ENCODE results near the gene KCNF1.
"Not testable (repeated sequence)": the region's sequence is repeated elsewhere in the genome, so short reads cannot be mapped to it uniquely, and the experiment has no call there.

KCNF1 gene

DNA sequence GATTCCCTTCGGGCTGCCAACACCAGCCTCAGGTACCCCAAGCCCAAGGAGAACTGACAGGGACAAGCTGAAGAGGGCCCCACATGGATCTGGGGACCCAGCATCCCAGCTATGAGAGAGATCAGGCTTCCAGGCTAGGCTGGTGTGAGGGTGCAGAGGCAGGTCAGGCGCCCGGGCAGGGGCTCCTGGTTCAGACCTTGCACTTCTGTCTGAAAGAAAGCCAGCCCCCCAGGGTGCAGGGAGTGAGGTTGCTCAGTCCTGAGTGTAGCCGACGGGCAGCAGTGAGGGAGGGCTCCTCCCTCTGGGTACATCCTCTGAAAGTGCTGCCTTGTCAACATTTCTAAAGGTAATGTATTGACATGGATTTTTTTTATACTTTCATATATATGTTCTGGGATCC, 33.1 kb downstream of the KCNF1 start:
- DNase-seq (ENCODE audit: low spot score) = no peak

DNA sequence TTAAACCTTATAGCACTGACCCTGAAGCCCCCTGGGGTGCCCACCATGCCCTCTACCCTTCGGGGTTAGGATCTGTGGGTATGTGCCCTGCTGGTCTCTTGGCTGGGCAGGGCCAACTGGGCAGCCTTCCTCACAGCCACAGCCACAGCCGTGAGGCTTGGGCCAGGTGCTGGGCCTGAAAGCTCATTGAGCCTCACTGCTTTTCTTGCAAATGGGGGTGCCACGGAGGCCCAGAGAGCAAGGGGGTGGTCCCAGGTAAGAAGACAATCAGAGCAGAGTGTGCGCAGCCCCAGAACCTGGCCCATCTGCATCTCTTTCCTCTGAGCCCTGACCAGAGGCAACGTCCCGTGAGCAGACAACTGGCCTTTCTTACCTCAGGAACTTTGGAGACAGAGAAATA, 34.7 kb downstream of the KCNF1 start:
- DNase-seq (ENCODE audit: low spot score) = no peak

DNA sequence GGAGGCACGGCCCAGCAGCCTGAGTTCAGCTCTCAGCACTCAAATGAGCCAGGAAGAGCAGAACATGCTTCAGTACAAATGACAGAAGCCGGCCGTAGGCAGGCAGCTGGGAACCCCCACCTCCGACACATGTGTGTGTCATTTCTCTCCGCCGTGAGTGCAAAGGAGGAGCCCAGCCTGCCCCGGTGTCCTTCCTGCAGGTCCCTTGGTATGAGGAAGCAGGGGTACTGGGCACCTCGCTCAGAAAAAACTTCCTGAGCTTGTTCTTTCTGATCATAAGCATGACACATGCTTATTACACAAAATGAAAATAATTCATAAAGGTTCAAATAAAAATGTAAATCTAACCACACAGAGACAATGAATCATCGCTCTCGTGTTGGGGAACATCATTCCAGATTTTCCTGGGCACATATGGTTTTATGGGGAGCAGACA, 35.3 kb downstream of the KCNF1 start:
- DNase-seq (ENCODE audit: low spot score) = peak; percentile 73

DNA sequence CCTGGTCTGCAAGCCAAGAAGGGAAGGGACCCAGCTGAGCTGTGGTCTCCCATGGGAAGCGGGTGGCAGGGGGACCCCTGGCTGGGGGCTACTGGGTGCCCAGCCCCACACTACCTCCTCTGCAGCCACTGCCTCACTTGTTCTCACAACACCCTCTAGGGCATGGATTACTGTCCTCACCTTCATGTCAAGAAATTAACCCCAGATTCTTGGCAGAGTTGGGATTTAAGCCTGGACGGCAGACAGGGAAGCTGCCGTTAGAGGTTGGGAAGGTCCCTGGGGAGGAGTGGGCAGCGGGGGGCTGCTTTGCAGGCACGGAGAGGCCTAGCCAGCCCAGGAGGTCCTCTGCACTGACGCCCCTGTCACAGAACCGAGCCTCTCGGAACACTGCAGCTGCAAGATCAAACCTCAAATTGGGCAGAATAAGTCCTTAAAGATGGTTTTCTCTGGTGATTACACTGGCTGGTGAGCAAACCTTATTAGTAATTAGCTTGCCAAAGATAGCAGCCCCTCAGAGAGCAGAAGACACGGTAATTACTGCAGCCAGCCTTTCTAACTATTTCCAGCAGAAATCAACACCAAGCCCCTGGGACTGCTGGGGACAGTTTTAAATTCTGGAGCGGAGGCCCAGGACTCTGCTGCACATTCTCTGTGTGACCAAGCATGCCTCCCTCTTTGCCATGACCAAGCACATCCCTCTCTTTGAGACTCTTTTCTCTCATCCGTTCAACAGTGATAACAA, 35.9 kb downstream of the KCNF1 start:
- DNase-seq (ENCODE audit: low spot score) = no peak

DNA sequence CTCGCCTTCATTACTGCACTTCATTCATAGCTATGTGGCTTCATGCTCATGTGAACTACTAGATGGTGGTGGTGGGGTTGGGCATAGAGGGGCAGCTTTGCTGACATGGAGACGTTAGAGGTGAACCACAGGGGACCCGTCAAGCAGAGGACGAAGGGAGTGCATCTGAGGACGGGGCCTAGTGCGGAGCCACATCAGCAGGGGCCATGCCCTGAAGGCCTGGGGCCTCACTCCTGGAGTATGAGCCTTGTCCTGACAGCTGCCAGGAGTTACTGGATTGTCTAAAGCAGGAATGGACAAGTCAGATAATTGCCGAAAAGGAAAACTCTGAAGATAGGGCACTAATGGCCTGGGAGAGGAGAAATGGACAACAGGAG, 36.4 kb downstream of the KCNF1 start:
- no peak for DNase-seq (ENCODE audit: low spot score)

DNA sequence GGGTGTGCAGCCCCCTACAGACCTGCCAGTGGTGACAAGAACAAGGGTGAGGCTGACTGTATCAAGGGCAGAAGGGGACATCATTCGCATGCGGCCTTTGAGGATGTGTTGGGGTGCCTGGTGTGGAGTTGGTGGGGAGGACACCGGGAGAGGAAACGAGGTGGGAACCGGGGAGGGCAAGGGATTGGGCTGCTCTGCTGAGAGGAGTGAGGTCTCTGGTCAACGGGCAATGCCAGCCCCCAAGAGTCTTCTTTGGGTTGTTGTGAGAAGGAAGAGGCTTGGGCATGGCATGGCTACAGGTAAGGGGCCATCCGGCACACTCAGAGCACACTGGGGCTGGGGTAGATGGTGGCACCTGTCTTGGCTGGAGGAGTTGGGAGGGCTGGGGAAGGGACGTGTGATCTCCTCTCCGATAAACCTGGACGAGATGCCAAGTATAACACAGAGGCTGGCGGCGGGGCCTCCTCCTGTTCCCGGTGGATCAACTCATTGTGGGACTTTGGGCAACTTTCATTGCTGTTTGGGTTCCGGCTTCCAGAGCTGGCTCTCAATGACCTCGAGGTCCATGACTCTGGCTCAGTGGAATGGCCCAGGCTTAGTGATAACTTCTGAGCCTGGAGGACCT, 37.0 kb downstream of the KCNF1 start:
- DNase-seq (ENCODE audit: low spot score) = no peak

DNA sequence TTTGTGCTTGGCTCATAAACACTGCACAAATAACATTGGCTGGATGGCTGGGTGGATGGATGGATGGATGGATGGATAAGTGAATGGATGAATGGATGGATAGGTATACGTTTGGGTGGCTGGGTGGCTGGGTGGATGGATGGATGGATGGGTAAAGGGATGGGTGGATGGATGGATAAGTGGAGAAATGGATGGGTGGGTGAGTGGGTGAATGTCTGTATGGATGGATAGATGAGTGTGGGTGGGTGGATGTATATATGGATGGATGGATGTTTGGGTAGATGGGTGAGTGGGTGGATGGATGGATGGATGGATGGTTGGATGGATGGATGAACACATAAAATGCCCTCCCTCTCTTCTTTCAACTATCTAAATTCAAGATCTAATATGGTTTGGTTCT, 38.1 kb downstream of the KCNF1 start:
- DNase-seq (ENCODE audit: low spot score) = no peak

DNA sequence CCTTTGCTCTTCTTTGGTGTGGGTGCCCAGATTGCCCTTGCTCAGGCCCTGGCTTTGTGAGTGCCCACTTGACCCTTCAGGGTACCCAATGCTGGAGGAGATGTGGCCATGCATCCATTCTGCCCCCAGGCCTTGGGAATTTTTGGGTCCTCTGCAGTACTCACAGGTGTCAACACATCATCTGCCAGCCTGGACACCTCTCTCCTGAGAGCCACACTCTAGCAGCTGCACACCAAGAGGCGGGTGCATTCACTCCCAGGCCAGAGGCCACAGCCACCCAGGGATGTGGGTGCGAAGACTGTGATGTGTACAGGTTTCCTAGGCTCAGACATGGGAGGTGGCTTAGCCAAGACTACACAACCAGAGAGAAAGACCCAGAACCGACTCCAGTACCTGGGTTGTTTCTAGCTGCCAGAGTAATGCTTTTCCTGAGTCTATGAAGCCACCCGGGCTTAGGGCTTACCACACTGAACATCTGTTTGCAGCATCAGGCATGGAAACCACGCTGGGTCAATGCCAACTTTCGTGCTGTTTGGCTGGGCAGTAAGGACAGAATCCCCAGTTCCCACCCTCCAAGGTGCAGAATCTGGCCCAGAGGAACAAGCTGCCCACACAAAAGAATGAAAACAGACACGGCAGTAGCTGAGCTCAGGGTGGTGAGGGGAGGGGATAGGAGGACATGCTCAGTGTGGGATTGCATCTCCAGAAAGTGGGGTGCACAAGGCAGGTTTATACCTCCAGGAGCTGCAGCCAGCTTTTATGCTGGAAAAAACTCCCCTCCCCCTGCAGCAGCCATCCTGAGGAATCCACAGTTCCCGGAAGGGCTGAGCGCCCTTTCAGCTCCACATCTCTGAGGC, 40.1 kb downstream of the KCNF1 start:
- DNase-seq (ENCODE audit: low spot score) = no peak

DNA sequence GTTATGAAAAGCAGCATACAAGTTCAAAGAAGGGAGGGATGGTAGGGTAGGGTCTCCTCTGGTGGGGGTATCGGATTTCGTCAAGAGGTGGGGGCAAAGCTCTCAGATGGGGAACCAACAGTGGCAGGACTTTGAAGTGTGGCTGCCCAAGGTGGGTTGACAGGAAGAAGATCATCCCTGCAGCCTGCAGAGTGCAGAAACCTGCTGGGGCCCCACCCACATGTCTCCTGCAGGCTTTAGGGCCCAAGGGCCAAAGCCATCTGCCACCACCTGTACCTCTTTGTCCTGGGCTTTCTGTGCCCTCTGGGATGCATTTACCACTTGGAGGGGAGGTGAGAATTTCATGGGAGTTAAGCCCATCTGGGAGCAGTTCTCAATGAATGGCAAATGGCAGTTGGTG, 42.7 kb downstream of the KCNF1 start:
- DNase-seq (ENCODE audit: low spot score) = no peak

DNA sequence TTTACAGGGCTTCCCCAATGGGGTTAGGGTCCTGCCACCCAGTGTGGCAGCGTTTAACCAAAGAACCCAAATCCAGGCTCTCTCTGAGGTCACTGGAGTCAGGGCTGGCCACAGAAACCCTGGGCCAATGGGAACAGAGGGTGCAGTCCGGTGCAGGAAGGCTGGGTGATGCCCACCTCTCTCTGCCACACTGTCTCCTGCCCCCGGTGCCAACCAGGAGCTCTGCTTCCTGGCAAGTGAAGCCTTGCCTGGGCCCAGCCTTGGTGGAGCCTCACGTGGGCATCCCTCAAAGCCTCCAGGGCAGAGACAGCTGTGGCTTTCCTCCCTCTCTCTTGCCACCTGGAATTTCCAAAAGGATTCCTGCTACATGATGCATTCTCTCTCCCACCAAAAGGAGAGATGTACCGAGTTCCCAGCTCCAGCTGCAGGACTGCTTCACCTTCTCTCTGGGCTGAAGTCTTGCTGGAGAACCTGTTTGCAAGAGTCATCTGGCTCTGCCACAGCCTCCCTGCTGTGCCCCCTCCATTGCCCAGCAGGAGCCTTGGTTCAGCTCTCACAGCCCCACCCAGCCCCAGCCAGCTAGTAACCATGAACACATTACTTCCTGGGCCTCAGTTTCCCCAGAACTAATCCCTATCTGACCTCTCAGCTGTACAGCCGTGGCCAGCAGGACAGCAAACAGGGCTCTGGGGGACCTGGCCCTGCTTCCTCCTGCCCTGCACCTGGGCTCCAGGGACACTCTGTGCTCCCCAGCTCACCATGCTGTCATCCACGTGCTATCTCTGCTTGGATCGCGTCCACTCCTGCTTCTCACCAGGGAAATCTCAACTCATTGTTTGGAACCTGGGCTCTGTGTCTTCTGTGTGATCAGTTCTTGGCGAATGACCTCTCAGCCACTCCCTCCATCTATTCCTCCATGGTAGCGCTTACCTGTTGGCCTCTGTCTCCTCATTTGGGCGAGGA, 43.4 kb downstream of the KCNF1 start:
- DNase-seq (ENCODE audit: low spot score) = peak; percentile 10

DNA sequence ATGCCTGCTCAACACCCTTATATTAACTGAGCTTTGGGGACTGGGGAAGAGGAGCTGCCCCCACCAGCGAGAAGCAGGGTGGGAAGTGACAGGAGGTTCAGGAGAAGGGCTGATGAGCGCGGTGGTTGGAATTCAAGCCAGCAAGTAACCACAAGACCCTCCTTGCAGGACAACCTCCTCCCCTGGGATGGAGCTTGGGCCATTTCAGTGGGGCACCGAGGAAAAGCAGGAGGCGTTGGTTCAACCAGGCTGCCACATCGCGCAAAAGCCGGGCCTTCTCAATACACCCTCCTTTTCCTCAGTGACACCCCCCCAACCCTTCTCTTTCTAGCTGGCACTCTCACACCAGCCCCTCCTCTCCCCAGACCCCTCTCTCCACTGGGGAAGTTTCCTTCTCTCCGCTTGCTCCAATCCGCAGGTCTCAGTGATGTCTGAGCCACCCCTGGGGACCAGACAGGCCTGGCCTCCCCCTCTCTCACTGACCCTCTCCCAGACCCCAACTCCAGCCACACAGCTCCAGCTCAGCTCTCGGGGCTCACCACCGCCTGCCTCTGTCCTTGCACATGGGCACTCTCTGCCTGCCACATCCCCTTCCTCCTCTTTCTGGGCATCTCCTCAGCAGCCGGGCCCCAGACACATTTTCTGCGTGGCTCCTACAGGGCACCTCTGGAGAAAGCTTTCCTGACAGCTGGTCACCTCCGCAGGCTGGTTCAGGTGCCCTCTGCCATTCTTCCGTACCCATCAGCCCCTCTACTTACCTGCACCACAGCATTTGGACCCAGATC, 44.5 kb downstream of the KCNF1 start:
- no peak for DNase-seq (ENCODE audit: low spot score)

DNA sequence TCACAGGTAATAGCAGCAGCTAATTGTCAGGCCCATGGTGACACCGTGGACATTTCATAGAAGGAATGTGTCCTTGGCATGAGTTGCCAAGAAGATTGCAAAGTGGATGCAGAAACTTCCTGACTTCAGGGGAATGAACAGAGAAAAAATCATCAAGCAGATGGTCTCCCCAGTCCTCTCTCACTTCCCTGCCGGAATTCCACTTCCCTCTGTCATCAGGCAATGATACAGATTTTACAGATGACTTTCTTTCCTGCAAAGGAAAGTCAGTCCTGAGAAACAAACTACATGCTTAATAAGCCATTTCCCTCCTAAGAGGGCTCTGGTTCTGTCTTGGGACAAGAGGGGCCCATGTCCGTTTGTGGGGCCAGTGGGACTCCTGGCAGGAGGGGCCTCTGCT, 45.7 kb downstream of the KCNF1 start:
- DNase-seq (ENCODE audit: low spot score) = no peak

DNA sequence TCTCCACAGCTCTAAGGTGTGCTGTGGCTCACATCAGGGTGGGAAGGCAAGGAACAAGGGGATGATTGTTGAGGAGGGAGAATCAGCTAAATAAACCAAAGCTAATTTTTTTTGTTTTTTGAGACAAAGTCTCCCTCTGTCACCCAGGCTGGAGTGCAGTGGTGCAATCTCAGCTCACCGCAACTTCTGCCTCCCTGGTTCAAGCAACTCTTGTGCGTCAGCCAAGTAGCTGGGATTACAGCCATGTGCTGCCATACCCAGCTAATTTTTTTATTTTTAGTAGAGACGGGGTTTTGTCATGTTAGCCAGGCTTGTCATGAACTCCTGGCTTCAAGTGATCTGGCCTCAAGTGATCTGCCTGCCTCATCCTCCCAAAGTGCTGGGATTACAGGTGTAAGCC, 46.7 kb downstream of the KCNF1 start:
- not testable (repeated sequence) for DNase-seq (ENCODE audit: low spot score)

DNA sequence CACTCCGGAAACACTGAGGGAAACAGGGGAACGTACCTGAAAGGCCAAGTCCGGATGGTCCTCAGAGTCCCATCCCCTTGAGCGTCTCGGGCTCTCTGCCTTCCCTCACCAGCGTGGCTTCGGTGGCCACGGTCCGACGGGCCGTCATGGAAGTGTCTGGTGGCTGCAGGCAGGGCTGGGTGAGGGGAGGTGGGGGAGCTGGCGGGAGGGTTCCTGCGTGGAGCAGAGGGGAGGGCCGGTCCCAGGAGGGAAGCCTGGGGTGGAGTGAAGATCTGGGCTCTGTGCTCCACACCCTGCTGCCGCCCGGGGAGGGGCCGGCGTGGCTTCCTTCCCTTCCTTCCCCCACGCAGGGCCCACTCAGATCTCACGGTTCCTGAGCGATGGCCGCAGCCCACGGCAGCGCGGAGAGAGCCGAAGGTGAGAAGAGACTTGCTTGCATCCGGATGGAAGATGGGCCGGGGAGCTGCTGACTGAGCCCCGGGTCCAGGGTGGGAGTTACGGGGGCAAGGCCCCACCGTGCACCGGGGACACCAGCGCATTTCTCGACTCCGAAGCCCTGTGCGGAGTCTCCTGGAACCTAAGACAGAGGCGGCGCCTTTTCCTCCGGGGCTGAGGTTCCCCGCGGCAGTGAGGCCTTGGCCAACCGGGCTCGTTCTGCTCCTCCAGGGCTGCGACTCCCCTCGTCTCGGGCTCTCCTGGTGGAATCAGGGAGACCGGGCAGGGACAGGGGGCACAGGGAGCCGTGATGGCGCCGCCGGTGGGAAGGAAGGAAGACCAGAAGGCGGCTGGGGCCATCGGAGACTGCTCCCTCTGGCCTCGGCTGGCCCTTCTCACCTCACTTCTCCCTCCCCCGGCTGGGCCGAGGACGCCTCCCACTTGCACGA, 49.1 kb downstream of the KCNF1 start:
- DNase-seq (ENCODE audit: low spot score) = no peak

DNA sequence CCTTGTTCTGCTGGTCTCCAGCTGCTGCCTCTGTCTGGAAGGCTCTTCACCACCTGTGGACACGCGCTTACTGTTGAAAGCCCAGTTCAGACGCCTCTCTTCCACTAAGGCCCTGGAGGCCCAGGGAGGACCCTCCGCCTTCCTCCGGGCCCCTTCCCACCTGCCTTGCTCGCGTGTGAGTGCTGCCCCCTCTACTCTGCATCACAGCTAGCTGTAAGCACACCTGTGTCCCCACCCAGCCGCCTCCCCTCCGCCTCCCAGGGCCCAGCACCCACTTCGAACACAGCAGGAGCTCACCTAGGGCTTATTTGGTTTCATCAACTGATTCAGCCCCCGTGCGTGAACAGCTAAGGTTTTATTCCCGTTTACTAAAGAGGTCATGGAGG, 49.7 kb downstream of the KCNF1 start:
- DNase-seq (ENCODE audit: low spot score) = no peak

DNA sequence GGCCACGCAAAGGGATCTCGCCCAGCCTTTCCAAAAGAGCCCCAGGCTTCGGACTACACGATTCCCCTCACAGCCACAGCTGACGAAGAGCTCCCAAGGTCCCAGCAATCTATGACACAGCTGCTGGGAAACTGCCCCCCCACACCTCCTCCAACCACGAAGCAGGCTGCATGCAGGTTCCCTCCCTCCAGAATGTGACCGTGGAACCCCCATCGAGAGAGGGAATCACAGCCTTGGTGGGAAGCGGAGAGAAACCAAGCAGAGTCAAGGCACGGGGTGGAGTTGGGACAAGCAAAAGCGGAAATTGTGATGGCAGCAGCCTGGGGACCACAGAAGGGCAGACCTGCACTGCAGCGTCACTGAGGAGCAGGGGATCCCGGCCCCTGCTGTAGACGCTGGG, 50.3 kb downstream of the KCNF1 start:
- DNase-seq (ENCODE audit: low spot score) = no peak

DNA sequence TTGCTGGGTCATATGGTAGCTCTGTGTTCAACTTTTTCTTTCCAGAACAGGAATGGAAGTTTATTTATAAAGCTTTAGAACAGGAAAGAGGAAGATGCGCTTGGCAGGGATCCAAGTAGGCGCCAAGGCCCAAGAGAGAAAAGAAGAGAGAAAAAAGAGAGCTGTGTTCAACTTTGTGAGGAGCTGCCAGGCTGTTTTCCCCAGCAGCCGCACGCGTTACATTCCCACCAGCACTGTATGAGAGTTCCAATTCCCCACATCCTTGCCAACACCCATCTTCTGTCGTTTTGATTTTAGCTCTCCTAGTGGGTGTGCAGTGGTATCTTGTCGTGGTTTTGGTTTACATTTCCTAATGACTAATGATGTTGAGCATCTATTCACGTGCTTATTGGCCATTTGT, 51.4 kb downstream of the KCNF1 start:
- DNase-seq (ENCODE audit: low spot score) = no peak
